NB4 (cell line): ENCODE data around the gene PPP1CB.

Experiments
- POLR2A ChIP-seq: IDR thresholded peaks from 2 replicates; pipeline ENCODE4 v1.6.1; 2011; ENCODE audit warnings: mild to moderate bottlenecking; ENCODE audit not compliant: insufficient read length; ENCODE audit errors: extremely low read depth
- TF ChIP-seq, protein P1 (sequence below): IDR thresholded peaks from one replicate; pipeline ENCODE4 v1.5.1; 2012; ENCODE audit warnings: low read depth, low read length

DNA sequence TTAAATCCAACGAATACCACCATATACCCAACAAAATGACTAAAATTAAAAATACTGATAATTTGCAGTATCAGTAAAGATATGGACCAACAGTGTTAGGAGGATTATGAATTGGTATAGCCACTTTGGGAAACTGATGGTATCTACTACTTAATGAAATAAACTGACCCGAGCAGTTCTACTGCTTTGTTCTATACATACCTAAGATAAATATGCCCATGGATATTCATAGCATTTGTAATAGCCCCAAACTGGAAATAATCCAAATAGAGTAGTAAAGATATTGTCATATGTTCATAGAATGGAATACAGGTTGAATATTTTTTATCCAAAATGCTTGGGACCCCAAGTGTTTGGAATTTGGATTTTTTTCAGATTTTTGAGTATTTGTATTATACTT is 20.7 kb downstream of the PPP1CB start:
- TF ChIP-seq POLR2A: no peak
- TF ChIP-seq, protein P1, sequence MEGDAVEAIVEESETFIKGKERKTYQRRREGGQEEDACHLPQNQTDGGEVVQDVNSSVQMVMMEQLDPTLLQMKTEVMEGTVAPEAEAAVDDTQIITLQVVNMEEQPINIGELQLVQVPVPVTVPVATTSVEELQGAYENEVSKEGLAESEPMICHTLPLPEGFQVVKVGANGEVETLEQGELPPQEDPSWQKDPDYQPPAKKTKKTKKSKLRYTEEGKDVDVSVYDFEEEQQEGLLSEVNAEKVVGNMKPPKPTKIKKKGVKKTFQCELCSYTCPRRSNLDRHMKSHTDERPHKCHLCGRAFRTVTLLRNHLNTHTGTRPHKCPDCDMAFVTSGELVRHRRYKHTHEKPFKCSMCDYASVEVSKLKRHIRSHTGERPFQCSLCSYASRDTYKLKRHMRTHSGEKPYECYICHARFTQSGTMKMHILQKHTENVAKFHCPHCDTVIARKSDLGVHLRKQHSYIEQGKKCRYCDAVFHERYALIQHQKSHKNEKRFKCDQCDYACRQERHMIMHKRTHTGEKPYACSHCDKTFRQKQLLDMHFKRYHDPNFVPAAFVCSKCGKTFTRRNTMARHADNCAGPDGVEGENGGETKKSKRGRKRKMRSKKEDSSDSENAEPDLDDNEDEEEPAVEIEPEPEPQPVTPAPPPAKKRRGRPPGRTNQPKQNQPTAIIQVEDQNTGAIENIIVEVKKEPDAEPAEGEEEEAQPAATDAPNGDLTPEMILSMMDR: no peak
